Measurements from ENCODE around the gene KLK4.

Gene KLK4

GRCh38 chr19:50916069-50916468 is 4.9 kb upstream of the KLK4 start:
- TF ChIP-seq EZH2 (optimal IDR thresholded peaks at IDR 0.05; ENCODE audit: low read depth, low read length): no peak
- no peak for TF ChIP-seq CTCF (IDR thresholded peaks at IDR 0.05; ENCODE audit: low read length)
- TF ChIP-seq EZH2phosphoT487 (IDR thresholded peaks at IDR 0.05; ENCODE audit: low read length): no peak
- Histone ChIP-seq H3K9ac (ENCODE audit: low read length) (no peak overlapping the region), H3K9me2 (replicated peaks; ENCODE audit: insufficient read depth, low read length) (no peaks in the 10 kb centered on the region), H3K27ac (ENCODE audit: low read length) (no peak overlapping the region), H3K4me2 (ENCODE audit: low read depth, low read length) (no peak overlapping the region), H3K36me3 (replicated peaks; ENCODE audit: insufficient read depth, low read length) (no peaks in the 10 kb centered on the region), H4K20me1 (ENCODE audit: insufficient read depth, low read length) (no peaks in the 10 kb centered on the region), H3K27me3 (replicated peaks; ENCODE audit: insufficient read depth, low read length) (peaks cover 79% of the 10 kb centered on the region), H3K4me1 (ENCODE audit: low read length) (no peaks in the 10 kb centered on the region), H2AFZ (ENCODE audit: low read length) (no peak overlapping the region), H3F3A (ENCODE audit: insufficient read depth, low read length) (no peaks in the 10 kb centered on the region), H3K79me2 (ENCODE audit: low read length) (no peaks in the 10 kb centered on the region), H3K4me3 (ENCODE audit: low read length) (no peak overlapping the region), H3K9me3 (replicated peaks; ENCODE audit: insufficient read depth, low read length) (no peaks in the 10 kb centered on the region)
- DNase-seq: no peak

GRCh38 chr19:50912727-50913716 is 1.8 kb upstream of the KLK4 start:
- Histone ChIP-seq H3K27ac (ENCODE audit: low read length) (no peak overlapping the region), H3F3A (ENCODE audit: insufficient read depth, low read length) (no peaks in the 10 kb centered on the region), H3K4me2 (ENCODE audit: low read depth, low read length) (no peak overlapping the region), H3K27me3 (replicated peaks; ENCODE audit: insufficient read depth, low read length) (peaks cover 87% of the 10 kb centered on the region), H3K9me3 (replicated peaks; ENCODE audit: insufficient read depth, low read length) (no peaks in the 10 kb centered on the region), H2AFZ (ENCODE audit: low read length) (no peak overlapping the region), H3K9ac (ENCODE audit: low read length) (no peak overlapping the region), H3K79me2 (ENCODE audit: low read length) (no peaks in the 10 kb centered on the region), H3K4me1 (ENCODE audit: low read length) (no peaks in the 10 kb centered on the region), H3K4me3 (ENCODE audit: low read length) (no peak overlapping the region), H3K9me2 (replicated peaks; ENCODE audit: insufficient read depth, low read length) (no peaks in the 10 kb centered on the region), H3K36me3 (replicated peaks; ENCODE audit: insufficient read depth, low read length) (no peaks in the 10 kb centered on the region), H4K20me1 (ENCODE audit: insufficient read depth, low read length) (no peaks in the 10 kb centered on the region)
- no peak for DNase-seq
- TF ChIP-seq EZH2phosphoT487 (IDR thresholded peaks at IDR 0.05; ENCODE audit: low read length) (no peak), EZH2 (optimal IDR thresholded peaks at IDR 0.05; ENCODE audit: low read depth, low read length) (no peak), CTCF (IDR thresholded peaks at IDR 0.05; ENCODE audit: low read length) (no peak)

GRCh38 chr19:50912102-50912599 is 956 bp upstream of the KLK4 start:
- Histone ChIP-seq H3K9ac (ENCODE audit: low read length) (no peak overlapping the region), H3K4me2 (ENCODE audit: low read depth, low read length) (no peak overlapping the region), H3K4me1 (ENCODE audit: low read length) (no peaks in the 10 kb centered on the region), H3K9me2 (replicated peaks; ENCODE audit: insufficient read depth, low read length) (no peaks in the 10 kb centered on the region), H3K4me3 (ENCODE audit: low read length) (no peak overlapping the region), H3K9me3 (replicated peaks; ENCODE audit: insufficient read depth, low read length) (no peaks in the 10 kb centered on the region), H3K27me3 (replicated peaks; ENCODE audit: insufficient read depth, low read length) (peaks cover 87% of the 10 kb centered on the region), H3F3A (ENCODE audit: insufficient read depth, low read length) (no peaks in the 10 kb centered on the region), H3K79me2 (ENCODE audit: low read length) (no peaks in the 10 kb centered on the region), H3K27ac (ENCODE audit: low read length) (no peak overlapping the region), H4K20me1 (ENCODE audit: insufficient read depth, low read length) (no peaks in the 10 kb centered on the region), H3K36me3 (replicated peaks; ENCODE audit: insufficient read depth, low read length) (no peaks in the 10 kb centered on the region), H2AFZ (ENCODE audit: low read length) (no peak overlapping the region)
- no peak for TF ChIP-seq EZH2phosphoT487 (IDR thresholded peaks at IDR 0.05; ENCODE audit: low read length)
- TF ChIP-seq EZH2 (optimal IDR thresholded peaks at IDR 0.05; ENCODE audit: low read depth, low read length): no peak
- no peak for TF ChIP-seq CTCF (IDR thresholded peaks at IDR 0.05; ENCODE audit: low read length)
- DNase-seq: no peak

Measured in MM.1S (cell line).